Kidney epithelial cell (primary cell): Measurements from ENCODE around the gene BAIAP3. TPM values are rescaled to one million over a fixed set of nuclear protein-coding genes. Genes with fewer than 3 reads are reported as not detected.
"Not testable (repeated sequence)": the region's sequence is repeated elsewhere in the genome, so short reads cannot be mapped to it uniquely, and the experiment has no call there.

Source experiments
- DNase-seq: peaks from one replicate; pipeline ENCODE4 v3.0.0-alpha.2; 2010; ENCODE audit warnings: low read depth
- H3K27me3 ChIP-seq: 2 replicates; pipeline ENCODE4 v1.6.0; 2011; ENCODE audit warnings: low read length; ENCODE audit not compliant: control insufficient read depth, insufficient read depth
- H3K36me3 ChIP-seq: 2 replicates; pipeline ENCODE4 v1.5.1; 2011; ENCODE audit warnings: low read length; ENCODE audit not compliant: control insufficient read depth, insufficient read depth
- H3K4me3 ChIP-seq: 2 replicates; pipeline ENCODE4 v1.5.1; 2011; ENCODE audit warnings: low read depth, mild to moderate bottlenecking, control low read depth, low read length
- CTCF ChIP-seq: IDR thresholded peaks from 2 replicates; pipeline ENCODE4 v1.5.1; 2011; ENCODE audit warnings: mild to moderate bottlenecking, moderate library complexity, low read length, control low read depth, inconsistent platforms; ENCODE audit not compliant: insufficient read depth, poor library complexity, severe bottlenecking
- total RNA-seq: library from RNA; depleted of rRNA; stranded (reverse); fragments of >200 nt; gene quantifications from 2 replicates; pipeline ENCODE4 v1.2.3, GENCODE V29; 2015

BAIAP3 gene
- total RNA-seq, 1 donor from 2014 or later = 5.8 TPM

- H3K36me3 ChIP-seq = no peaks in the 10 kb centered on the region
- H3K4me3 ChIP-seq = no peak overlapping the region
- no peak for DNase-seq
- TF ChIP-seq CTCF = no peak
- peaks cover 53% of the 10 kb centered on the region for H3K27me3 ChIP-seq
These were observed 41.9 kb upstream of the BAIAP3 start for GRCh38 chr16:1291576-1291974.

- not testable (repeated sequence) for H3K4me3 ChIP-seq, H3K36me3 ChIP-seq
- peaks cover 47% of the 10 kb centered on the region for H3K27me3 ChIP-seq
These were observed 41.2 kb upstream of the BAIAP3 start for GRCh38 chr16:1292208-1292607.

GRCh38 chr16:1292808-1293207 is 40.6 kb upstream of the BAIAP3 start:
- H3K27me3 ChIP-seq = peaks cover 41% of the 10 kb centered on the region
- DNase-seq, H3K36me3 ChIP-seq, H3K4me3 ChIP-seq: not testable (repeated sequence)

More at GRCh38 chr16:1292208-1292607, 41.2 kb upstream of the BAIAP3 start:
- not testable (repeated sequence) for DNase-seq

- DNase-seq = no peak
These were observed 39.4 kb upstream of the BAIAP3 start for GRCh38 chr16:1293921-1294656.

GRCh38 chr16:1295465-1295864 is 38.0 kb upstream of the BAIAP3 start:
- Histone ChIP-seq H3K4me3 (no peak overlapping the region), H3K27me3 (peaks cover 19% of the 10 kb centered on the region), H3K36me3 (no peaks in the 10 kb centered on the region)
- no peak for DNase-seq
- TF ChIP-seq CTCF = no peak

More at GRCh38 chr16:1293921-1294656, 39.4 kb upstream of the BAIAP3 start:
- no peaks in the 10 kb centered on the region for H3K36me3 ChIP-seq
- TF ChIP-seq CTCF = no peak
- peaks cover 28% of the 10 kb centered on the region for H3K27me3 ChIP-seq
- no peak overlapping the region for H3K4me3 ChIP-seq

DNA sequence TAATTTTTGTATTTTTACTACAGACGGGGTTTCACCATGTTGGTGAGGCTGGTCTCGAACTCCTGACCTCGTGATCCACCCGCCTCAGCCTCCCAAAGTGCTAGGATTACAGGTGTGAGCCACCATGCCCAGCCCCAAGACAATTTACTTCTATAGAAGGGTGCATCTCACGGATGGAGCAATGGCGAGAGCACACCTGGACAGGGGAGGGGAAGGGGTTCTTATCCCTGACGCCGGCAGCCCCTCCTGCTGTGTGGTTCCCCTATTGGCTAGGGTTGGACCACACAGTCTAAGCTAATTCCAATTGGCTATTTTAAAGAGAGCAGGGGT is 36.8 kb upstream of the BAIAP3 start:
- not testable (repeated sequence) for DNase-seq, H3K4me3 ChIP-seq, H3K36me3 ChIP-seq
- peaks cover 16% of the 10 kb centered on the region for H3K27me3 ChIP-seq

- no peaks in the 10 kb centered on the region for H3K36me3 ChIP-seq
- no peak overlapping the region for H3K4me3 ChIP-seq
- H3K27me3 ChIP-seq = peaks cover 11% of the 10 kb centered on the region
- no peak for TF ChIP-seq CTCF
- DNase-seq = peak; percentile 88
These were observed 36.3 kb upstream of the BAIAP3 start for GRCh38 chr16:1297018-1297696.
